Measurements from ENCODE around the gene NEO1. TPM values are rescaled to one million over a fixed set of nuclear protein-coding genes. Genes with fewer than 3 reads are reported as not detected.

Gene NEO1
- total RNA-seq, 5 donors from 2014 or later (not counting 1 experiment from before 2014, with no cell fraction given): 5.0 to 16.6 (median 10.2) TPM

GRCh38 chr15:73143763-73144155 is 91.5 kb downstream of the NEO1 start:
- H3K27me3 ChIP-seq (replicated peaks in 1 of 2; ENCODE audit: control insufficient read depth in 2 of 2, extremely low read depth in 1 of 2, insufficient read depth in 2 of 2, low read length in 1 of 2): no peaks in the 10 kb centered on the region
- DNase-seq (no peak), ATAC-seq (replicated peaks in 1 of 4) (no peak)
- H3K9me3 Mint-ChIP-seq: no peaks in the 10 kb centered on the region
- no peaks in the 10 kb centered on the region for H3K27me3 Mint-ChIP-seq
- ChIA-PET CTCF (no interaction called here), POLR2A (no interaction called here)
- no peaks in the 10 kb centered on the region for H3K9me3 ChIP-seq
- no peaks in the 10 kb centered on the region for H3K36me3 ChIP-seq (ENCODE audit: control insufficient read depth in 2 of 2, extremely low read depth in 1 of 2, insufficient read depth in 1 of 2, low read length in 1 of 2)
- H3K4me3 ChIP-seq (ENCODE audit: control insufficient read depth in 1 of 2, extremely low read depth in 1 of 2, low read length in 1 of 2): no peak overlapping the region
- no peak overlapping the region for H3K27ac ChIP-seq (ENCODE audit: low read length)
- peaks cover 18% of the 10 kb centered on the region for H3K36me3 Mint-ChIP-seq
- H3K4me1 ChIP-seq (ENCODE audit: control insufficient read depth in 1 of 2, extremely low read depth in 1 of 2, insufficient read depth in 2 of 2, low read length in 2 of 2): peaks cover 0 to 8% of the 10 kb centered on the region in 2 experiments
- WGBS (ENCODE audit: insufficient coverage): no CpG with 5 or more reads among the region's 1 CpG
- H3K27ac Mint-ChIP-seq: peak overlapping the region in 1 of 2 donors; percentile 50
- no peak overlapping the region for H3K4me3 Mint-ChIP-seq
- H3K4me1 Mint-ChIP-seq: peaks cover 3 to 33% (median 24%) of the 10 kb centered on the region in 3 donors

- Mint-ChIP-seq H3K4me1 (peaks cover 0 to 17% (median 13%) of the 10 kb centered on the region in 3 donors), H3K27ac (no peak overlapping the region), H3K36me3 (peaks cover 33% of the 10 kb centered on the region), H3K27me3 (no peaks in the 10 kb centered on the region), H3K9me3 (peaks cover 5 to 9% (median 6%) of the 10 kb centered on the region in 3 donors), H3K4me3 (no peak overlapping the region)
- peaks cover 0 to 8% of the 10 kb centered on the region in 2 experiments for H3K4me1 ChIP-seq (ENCODE audit: control insufficient read depth in 1 of 2, extremely low read depth in 1 of 2, insufficient read depth in 2 of 2, low read length in 2 of 2)
- no peak for ATAC-seq (replicated peaks in 1 of 4)
- no peaks in the 10 kb centered on the region for H3K27me3 ChIP-seq (replicated peaks in 1 of 2; ENCODE audit: control insufficient read depth in 2 of 2, extremely low read depth in 1 of 2, insufficient read depth in 2 of 2, low read length in 1 of 2)
- H3K4me3 ChIP-seq (ENCODE audit: control insufficient read depth in 1 of 2, extremely low read depth in 1 of 2, low read length in 1 of 2): no peak overlapping the region
- ChIA-PET POLR2A (no interaction called here), CTCF (no interaction called here)
- no peaks in the 10 kb centered on the region for H3K9me3 ChIP-seq
- no peak overlapping the region for H3K27ac ChIP-seq (ENCODE audit: low read length)
- H3K36me3 ChIP-seq (ENCODE audit: control insufficient read depth in 2 of 2, extremely low read depth in 1 of 2, insufficient read depth in 1 of 2, low read length in 1 of 2): no peaks in the 10 kb centered on the region
- no peak for DNase-seq
Measured at GRCh38 chr15:73146419-73146818, 94.2 kb downstream of the NEO1 start.

- CTCF ChIA-PET: no interaction called here
Measured at GRCh38 chr15:73150831-73151230, 98.6 kb downstream of the NEO1 start.

GRCh38 chr15:73153024-73153423 is 100.8 kb downstream of the NEO1 start:
- Histone ChIP-seq H3K27me3 (replicated peaks in 1 of 2; ENCODE audit: control insufficient read depth in 2 of 2, extremely low read depth in 1 of 2, insufficient read depth in 2 of 2, low read length in 1 of 2) (no peaks in the 10 kb centered on the region), H3K36me3 (ENCODE audit: control insufficient read depth in 2 of 2, extremely low read depth in 1 of 2, insufficient read depth in 1 of 2, low read length in 1 of 2) (no peaks in the 10 kb centered on the region), H3K4me3 (ENCODE audit: control insufficient read depth in 1 of 2, extremely low read depth in 1 of 2, low read length in 1 of 2) (no peak overlapping the region), H3K4me1 (ENCODE audit: control insufficient read depth in 1 of 2, extremely low read depth in 1 of 2, insufficient read depth in 2 of 2, low read length in 2 of 2) (no peaks in the 10 kb centered on the region), H3K9me3 (no peaks in the 10 kb centered on the region), H3K27ac (ENCODE audit: low read length) (no peak overlapping the region)
- H3K9me3 Mint-ChIP-seq: peaks cover 24 to 38% (median 29%) of the 10 kb centered on the region in 3 donors
- ChIA-PET CTCF (no interaction called here), POLR2A (no interaction called here)
- peaks cover 54% of the 10 kb centered on the region for H3K36me3 Mint-ChIP-seq
- H3K27ac Mint-ChIP-seq: no peak overlapping the region
- no peaks in the 10 kb centered on the region for H3K4me1 Mint-ChIP-seq
- H3K4me3 Mint-ChIP-seq: no peak overlapping the region
- no CpG with 5 or more reads among the region's 1 CpG for WGBS (ENCODE audit: insufficient coverage)
- ATAC-seq (replicated peaks in 1 of 4) (no peak), DNase-seq (no peak)
- H3K27me3 Mint-ChIP-seq: no peaks in the 10 kb centered on the region

More at GRCh38 chr15:73150831-73151230, 98.6 kb downstream of the NEO1 start:
- Mint-ChIP-seq H3K36me3 (peaks cover 51% of the 10 kb centered on the region), H3K4me1 (no peaks in the 10 kb centered on the region), H3K4me3 (no peak overlapping the region), H3K9me3 (peaks cover 19 to 33% (median 21%) of the 10 kb centered on the region in 3 donors), H3K27me3 (no peaks in the 10 kb centered on the region), H3K27ac (no peak overlapping the region)
- H3K4me1 ChIP-seq (ENCODE audit: control insufficient read depth in 1 of 2, extremely low read depth in 1 of 2, insufficient read depth in 2 of 2, low read length in 2 of 2): no peaks in the 10 kb centered on the region
- H3K27me3 ChIP-seq (replicated peaks in 1 of 2; ENCODE audit: control insufficient read depth in 2 of 2, extremely low read depth in 1 of 2, insufficient read depth in 2 of 2, low read length in 1 of 2): no peaks in the 10 kb centered on the region
- no peaks in the 10 kb centered on the region for H3K36me3 ChIP-seq (ENCODE audit: control insufficient read depth in 2 of 2, extremely low read depth in 1 of 2, insufficient read depth in 1 of 2, low read length in 1 of 2)
- no peak for DNase-seq
- no CpG with 5 or more reads among the region's 2 CpGs for WGBS (ENCODE audit: insufficient coverage)
- H3K9me3 ChIP-seq: no peaks in the 10 kb centered on the region
- POLR2A ChIA-PET: no interaction called here
- no peak for ATAC-seq (replicated peaks in 1 of 4)
- H3K4me3 ChIP-seq (ENCODE audit: control insufficient read depth in 1 of 2, extremely low read depth in 1 of 2, low read length in 1 of 2): no peak overlapping the region
- no peak overlapping the region for H3K27ac ChIP-seq (ENCODE audit: low read length)

GRCh38 chr15:73153447-73153846 is 101.2 kb downstream of the NEO1 start:
- Histone ChIP-seq H3K27ac (ENCODE audit: low read length) (no peak overlapping the region), H3K9me3 (no peaks in the 10 kb centered on the region), H3K36me3 (ENCODE audit: control insufficient read depth in 2 of 2, extremely low read depth in 1 of 2, insufficient read depth in 1 of 2, low read length in 1 of 2) (no peaks in the 10 kb centered on the region), H3K4me3 (ENCODE audit: control insufficient read depth in 1 of 2, extremely low read depth in 1 of 2, low read length in 1 of 2) (no peak overlapping the region), H3K4me1 (ENCODE audit: control insufficient read depth in 1 of 2, extremely low read depth in 1 of 2, insufficient read depth in 2 of 2, low read length in 2 of 2) (no peaks in the 10 kb centered on the region), H3K27me3 (replicated peaks in 1 of 2; ENCODE audit: control insufficient read depth in 2 of 2, extremely low read depth in 1 of 2, insufficient read depth in 2 of 2, low read length in 1 of 2) (no peaks in the 10 kb centered on the region)
- peaks cover 24 to 38% (median 29%) of the 10 kb centered on the region in 3 donors for H3K9me3 Mint-ChIP-seq
- WGBS (ENCODE audit: insufficient coverage): no CpG with 5 or more reads among the region's 5 CpGs
- H3K27me3 Mint-ChIP-seq: no peaks in the 10 kb centered on the region
- ChIA-PET POLR2A (no interaction called here), CTCF (no interaction called here)
- H3K4me1 Mint-ChIP-seq: no peaks in the 10 kb centered on the region
- no peak overlapping the region for H3K27ac Mint-ChIP-seq
- peaks cover 52% of the 10 kb centered on the region for H3K36me3 Mint-ChIP-seq
- no peak for ATAC-seq (replicated peaks in 1 of 4)
- DNase-seq: no peak
- no peak overlapping the region for H3K4me3 Mint-ChIP-seq

GRCh38 chr15:73156431-73157191 is 104.3 kb downstream of the NEO1 start:
- no peak for DNase-seq
- ATAC-seq (replicated peaks in 1 of 4): no peak
- Histone ChIP-seq H3K36me3 (ENCODE audit: control insufficient read depth in 2 of 2, extremely low read depth in 1 of 2, insufficient read depth in 1 of 2, low read length in 1 of 2) (no peaks in the 10 kb centered on the region), H3K9me3 (no peaks in the 10 kb centered on the region), H3K27ac (ENCODE audit: low read length) (no peak overlapping the region), H3K27me3 (replicated peaks in 1 of 2; ENCODE audit: control insufficient read depth in 2 of 2, extremely low read depth in 1 of 2, insufficient read depth in 2 of 2, low read length in 1 of 2) (no peaks in the 10 kb centered on the region), H3K4me1 (ENCODE audit: control insufficient read depth in 1 of 2, extremely low read depth in 1 of 2, insufficient read depth in 2 of 2, low read length in 2 of 2) (no peaks in the 10 kb centered on the region), H3K4me3 (ENCODE audit: control insufficient read depth in 1 of 2, extremely low read depth in 1 of 2, low read length in 1 of 2) (no peak overlapping the region)
- H3K4me1 Mint-ChIP-seq: no peaks in the 10 kb centered on the region
- no peaks in the 10 kb centered on the region for H3K27me3 Mint-ChIP-seq
- peaks cover 36% of the 10 kb centered on the region for H3K36me3 Mint-ChIP-seq
- ChIA-PET CTCF (no interaction called here), POLR2A (no interaction called here)
- WGBS (ENCODE audit: insufficient coverage): 82% methylated on average over 2 of the region's 3 CpGs
- no peak overlapping the region for H3K27ac Mint-ChIP-seq
- H3K9me3 Mint-ChIP-seq: peaks cover 19 to 29% (median 23%) of the 10 kb centered on the region in 3 donors
- H3K4me3 Mint-ChIP-seq: no peak overlapping the region
